Stimulated activated CD8-positive, alpha-beta memory T cell treated with anti-CD3 and anti-CD28 coated beads, Interleukin-4, amount 100 ng/mL, for 4 hours (primary cell): ENCODE data around the gene CRCP.
"Not testable (repeated sequence)": the region's sequence is repeated elsewhere in the genome, so short reads cannot be mapped to it uniquely, and the experiment has no call there.

ENCODE experiments used
- DNase-seq, 2 donors: peaks; one replicate each; pipeline ENCODE4 v3.0.0-alpha.2; 2020; ENCODE audit warnings: low read depth in 2 of 2, low spot score in 1 of 2

The CRCP gene

DNA sequence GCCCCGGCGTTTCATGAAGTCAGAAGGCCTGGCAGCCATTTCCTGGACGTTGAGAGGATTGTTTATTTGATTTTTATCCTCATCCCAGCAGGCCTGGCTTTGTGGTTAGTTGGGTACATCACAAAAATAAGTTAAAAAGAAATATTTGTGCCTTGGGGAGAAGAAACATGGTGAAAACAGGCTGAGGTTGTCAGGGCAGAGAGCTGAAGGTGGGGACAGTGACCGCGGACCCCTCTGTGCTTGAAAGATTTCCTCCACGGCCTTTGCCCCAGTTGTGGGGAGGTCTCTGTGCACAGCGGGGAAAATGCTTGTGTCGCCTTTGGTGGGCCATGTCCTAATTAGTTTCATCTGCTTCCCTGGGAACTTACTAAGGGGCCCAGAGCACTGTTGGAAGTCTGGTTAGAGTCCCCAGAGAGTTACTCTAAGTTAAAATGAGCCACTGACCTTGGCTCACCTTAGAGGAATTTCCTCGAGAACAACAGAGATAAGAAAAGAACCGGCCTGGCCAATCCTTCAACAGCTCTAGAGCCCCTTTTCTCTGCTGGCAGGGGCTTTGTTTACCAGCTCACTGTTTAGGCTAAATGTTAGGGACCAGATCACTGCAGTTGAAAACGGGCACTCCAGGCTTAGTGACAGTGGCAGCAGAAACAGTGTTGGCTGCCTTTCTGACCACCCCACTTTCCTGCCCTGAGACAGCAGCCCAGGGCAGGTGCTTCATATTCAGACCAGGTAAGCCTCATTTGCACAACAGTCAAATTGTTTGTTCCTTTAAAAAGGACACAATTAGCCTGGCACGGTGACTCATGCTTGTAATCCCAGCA is 37.9 kb downstream of the CRCP start:
- DNase-seq, result no peak

DNA sequence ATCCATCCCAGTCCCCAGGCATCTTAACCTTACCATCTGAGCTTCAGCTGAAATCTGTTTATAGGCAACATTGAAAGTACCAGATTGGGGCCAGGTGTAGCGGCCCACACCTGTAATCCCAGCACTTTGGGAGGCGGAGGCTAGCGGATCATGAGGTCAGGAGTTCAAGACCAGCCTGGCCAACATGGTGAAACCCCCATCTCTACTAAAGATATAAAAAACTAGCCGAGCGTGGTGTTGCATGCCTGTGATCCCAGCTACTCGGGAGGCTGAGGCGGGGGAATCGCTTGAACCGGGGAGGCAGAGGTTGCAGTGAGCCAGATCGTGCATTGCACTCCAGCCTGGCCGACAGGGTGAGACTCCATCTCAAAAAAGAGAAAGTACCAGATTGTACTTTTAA is 39.0 kb downstream of the CRCP start:
- no peak for DNase-seq

DNA sequence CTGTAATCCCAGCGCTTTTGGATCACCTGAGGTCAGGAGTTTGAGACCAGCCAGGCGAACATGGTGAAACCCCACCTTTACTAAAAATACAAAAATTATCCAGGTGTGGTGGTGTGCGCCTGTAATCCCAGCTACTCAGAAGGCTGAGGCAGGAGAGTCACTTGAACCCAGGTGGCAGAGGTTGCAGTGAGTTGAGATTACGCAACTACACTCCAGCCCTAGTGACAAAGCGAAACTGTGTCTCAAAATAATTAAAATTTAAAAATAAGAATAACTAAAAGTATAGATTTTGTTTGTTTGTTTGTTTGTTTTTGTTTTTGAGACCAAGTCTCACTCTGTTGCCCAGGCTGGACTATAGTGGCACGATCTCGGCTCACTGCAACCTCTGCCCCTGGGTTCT is 41.4 kb downstream of the CRCP start:
- not testable (repeated sequence) for DNase-seq

DNA sequence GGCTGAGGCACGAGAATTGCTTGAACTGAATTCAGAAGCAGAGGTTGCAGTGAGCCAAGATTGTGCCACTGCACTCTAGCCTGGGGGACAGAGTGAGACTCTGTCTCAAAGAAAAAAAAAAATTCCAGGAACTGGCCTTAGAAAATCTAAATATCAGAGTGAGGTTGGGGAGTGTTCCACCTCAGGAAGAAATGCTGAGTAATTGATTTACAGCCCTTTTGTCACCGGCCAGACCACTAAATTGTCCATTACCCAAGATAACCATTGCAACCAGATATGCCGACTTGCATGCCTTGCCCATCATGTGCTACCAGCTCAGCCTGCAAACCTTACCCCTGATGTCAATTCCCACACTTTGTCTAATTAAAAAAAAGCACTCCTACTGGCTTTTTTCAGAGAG is 42.4 kb downstream of the CRCP start:
- DNase-seq, result no peak

DNA sequence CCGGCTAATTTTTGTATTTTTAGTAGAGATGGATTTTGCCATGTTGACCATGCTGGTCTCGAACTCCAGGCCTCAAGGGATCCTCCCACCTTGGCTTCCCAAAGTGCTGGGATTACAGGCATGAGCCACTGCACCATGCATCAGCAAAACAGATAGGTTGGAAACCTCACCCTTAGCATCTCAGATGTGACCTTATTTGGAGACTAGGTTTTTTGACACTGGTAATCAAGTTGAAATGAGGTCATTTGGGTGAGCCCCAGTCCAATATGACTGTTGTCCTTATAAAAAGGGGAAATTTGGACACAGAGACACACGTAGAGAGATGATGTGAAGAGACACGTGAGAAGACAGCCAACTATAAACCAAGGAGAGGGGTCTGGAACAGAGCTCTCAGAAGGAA is 48.0 kb downstream of the CRCP start:
- no peak for DNase-seq

DNA sequence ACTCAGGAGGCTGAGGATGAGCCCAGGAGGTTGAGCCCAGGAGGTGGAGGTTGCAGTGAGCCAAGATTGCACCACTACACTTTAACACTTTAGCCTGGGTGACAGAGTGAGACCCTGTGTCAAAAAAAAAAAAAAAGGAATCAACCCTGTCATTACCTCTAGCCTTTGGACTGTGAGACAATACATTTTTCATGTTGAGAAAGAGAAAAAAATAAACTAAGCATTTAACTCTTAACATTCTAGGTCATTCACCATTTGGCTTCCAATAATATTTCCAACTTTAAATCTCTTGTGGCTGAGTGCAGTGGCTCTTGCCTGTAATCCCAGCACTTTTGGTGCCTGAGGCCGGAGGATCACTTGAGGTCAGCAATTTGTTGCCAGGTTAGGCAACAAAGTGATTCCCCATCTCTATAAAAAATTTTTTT is 48.6 kb downstream of the CRCP start:
- DNase-seq, result no peak

DNA sequence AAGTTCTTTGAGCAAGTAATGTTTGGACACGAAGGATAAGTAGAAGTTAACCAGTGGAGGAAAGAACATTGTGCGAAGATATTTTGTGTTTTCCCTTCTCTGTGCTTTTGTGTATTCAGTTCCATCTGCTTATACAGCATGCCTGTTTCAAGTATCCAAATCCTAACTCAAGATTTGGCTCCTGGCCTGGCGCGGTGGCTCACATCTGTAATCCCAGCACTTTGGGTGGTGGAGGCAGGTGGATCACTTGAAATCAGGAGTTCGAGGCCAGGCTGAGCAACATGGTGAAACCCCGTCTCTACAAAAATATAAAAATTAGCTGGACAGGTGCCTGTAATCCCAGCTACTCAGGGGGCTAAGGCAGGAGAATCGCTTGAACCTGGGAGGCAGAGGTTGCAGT is 49.7 kb downstream of the CRCP start:
- DNase-seq, result no peak

DNA sequence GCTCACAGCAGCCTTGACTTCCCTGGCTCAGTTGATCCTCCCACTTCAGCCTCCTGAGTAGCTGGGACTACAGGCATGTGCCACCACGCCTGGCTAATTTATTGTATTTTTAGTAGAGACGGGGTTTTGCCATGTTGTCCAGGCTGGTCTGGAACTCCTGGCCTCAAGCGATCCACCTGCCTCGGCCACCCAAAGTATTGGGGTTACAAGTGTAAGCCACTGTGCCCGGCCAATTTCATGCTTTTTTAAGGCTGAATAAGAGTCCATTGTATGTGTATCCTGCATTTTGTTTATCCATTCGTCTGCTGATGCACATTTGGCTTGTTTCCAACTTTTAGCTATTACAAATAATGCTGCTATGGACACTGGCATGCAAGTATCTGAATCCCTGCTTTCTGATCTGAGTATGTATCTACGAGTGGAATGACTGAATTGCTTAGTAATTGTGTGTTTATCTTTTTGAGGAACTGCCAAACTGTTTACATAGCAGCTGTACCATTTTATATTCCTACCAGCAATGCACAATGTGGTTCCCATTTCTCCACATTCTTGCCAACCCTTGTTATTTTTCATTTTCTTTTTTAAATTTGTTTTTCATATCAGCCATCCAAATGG is 53.2 kb downstream of the CRCP start:
- no peak for DNase-seq

DNA sequence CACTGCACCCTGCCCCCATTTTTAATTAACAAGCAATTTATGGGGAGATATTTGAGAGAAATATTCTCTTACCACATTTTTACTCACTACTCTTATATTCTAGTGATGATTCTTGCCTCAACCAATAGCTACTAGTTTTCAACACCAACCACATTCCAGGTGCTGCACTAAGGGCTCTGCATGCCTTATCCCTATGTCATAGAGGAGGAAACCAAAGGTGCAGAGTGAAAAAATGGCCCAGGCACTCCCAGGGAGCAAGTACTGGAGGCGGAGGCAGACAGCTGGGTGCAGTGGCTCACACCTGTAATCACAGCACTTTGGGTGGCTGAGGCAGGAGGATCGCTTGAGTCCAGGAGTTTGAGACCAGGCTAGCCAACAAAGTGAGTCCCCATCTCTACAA is 55.0 kb downstream of the CRCP start:
- DNase-seq, result no peak

DNA sequence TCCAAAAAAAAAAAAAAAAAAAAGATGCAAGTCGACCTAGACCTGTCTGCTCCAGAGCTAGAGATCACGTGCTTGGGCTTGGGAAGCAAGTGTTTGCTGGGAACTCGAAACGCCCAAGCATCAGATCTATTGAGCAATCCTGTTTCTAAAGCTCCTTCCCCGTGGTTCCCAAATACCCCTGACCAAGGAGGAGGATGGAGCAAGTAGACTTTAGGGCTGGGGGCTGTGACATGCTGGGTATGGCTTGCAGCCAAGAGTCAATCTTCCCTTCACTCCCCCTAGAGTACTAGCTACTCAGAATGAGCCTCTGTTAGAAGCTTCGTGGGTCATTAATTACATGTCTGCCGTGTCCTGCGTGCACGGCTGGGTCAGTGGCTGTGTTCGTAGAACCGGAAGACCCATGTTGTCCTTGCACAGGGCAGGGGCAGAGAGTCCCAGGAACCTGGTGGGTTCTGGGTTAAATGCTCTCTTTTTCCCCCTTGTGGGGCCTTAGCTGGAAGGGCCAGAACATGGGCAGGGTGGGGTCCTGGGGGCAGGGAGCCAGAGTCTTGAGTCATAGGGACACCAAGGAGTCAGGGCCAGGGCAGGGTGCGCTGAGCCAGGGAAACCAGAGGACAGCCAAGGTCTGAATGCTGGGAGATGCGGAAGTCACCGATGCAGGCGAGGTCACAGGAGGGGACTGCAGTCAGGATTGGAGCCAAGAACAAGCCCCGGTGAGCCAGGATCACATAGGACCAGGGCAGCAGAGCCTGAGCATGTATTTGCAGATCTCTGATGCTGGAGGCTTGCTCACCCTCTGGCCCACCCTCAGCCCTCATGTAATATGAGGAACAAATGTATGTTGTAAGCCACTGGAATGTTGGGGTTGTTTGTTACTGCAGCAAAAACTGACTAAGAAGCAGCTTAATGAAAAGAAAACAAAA is 55.9 kb downstream of the CRCP start:
- no peak for DNase-seq

DNA sequence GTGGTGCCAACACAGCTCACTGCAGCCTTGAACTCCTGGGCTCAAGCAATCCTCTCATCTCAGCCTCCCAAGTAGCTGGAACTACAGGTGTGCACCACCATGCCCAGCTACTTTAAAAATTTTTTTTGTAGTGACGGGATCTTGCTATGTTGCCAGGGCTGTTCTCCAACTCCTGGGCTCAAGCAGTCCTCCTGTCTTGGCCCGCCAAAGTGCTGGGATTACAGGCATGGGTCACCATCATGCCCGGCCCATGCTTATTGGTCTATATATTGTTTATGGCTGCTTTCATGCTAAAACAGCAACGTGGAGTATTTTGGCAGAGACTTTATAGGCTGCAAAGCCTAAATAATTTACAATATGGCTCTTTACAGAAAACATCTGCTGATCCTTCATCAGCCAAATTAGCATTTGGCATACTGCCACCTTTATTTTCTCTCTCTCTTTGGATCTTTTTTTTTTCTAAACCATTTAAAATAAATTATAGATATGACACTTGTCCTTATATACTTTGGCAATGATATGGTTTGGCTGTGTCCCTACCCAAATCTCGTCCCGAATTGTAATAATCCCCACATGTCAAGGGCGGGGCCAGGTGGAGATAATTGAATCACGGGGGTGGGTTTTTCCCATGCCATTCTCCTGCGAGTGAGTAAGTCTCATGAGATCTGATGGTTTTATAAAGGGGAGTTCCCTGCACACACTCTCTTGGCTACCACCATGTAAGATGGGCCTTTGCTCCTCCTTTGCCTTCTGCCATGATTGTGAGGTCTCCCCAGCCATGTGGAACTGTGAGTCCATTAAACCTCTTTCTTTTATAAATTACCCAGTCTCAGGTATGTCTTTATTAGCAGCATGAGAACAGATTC is 58.1 kb downstream of the CRCP start:
- DNase-seq, result not testable (repeated sequence)

DNA sequence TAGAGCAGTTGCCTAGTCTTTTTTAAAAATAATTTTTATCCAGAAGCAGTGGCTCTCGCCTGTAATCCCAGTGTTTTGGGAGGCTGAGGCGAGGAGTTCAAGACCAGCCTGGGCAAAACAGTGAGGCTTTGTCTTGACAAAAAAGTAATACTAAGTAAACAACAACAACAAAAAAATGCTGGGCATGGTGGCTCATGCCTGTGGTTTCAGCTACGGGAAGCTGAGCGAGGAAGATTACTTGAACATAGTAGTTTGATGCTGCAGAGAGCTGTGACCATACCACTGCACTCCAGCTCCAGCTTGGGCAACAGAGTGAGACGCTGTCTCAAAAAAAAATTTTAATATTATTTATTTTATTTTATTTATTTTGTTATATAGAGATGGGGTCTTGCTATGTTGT is 59.2 kb downstream of the CRCP start:
- DNase-seq, result no peak

DNA sequence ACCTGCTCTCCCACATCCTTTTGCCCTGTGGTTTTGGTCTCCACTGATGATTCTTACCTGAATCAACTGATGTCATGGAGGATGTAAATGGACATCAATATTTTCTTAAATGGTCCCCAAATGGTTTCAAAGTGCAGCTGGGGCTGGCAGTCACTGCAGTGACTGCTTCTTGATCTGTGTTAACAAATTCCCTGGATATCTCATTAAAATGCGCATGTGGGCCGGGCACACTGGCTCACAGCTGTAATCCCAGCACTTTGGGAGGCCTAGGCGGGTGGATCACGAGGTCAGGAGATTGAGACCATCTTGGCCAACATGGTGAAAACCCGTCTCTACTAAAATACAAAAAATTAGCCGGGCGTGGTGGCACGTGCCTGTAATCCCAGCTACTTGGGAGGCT is 60.4 kb downstream of the CRCP start:
- DNase-seq, result not testable (repeated sequence)

DNA sequence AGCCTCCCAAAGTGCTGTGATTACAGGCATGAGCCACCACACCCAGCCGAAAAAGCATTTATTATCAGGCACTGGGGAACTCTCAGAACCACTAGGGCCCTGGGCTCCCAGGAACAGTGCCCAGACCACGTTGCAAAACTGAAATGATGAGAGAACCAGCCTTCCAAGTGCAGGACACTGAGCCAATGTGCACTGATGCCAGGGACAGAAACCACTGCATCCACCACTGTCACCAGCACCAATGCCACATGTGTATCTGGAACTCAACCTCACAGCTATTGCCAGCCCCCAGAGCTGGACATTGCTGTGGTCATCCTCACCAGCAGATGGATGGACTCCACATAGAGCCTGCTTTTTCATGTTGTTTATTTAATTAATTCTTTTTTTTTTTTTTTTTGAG is 62.3 kb downstream of the CRCP start:
- DNase-seq, result no peak

DNA sequence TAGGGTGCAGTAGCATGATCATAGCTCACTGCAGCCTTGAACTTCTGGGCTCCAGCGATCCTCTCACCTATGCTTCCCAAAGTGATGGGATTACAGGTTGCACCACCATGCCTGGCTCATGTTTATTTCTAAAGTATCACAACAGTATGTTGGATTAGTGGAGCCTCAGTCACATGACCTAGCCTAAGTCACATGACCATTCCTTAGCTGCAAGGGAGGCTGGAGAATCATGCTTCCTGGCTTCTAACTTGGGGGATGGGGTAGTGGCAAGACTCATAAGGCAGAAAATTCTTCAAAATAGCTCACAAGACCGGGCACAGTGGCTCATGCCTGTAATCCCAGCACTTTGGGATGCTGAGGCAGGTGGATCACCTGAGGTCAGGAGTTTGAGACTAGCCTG is 63.6 kb downstream of the CRCP start:
- no peak for DNase-seq

DNA sequence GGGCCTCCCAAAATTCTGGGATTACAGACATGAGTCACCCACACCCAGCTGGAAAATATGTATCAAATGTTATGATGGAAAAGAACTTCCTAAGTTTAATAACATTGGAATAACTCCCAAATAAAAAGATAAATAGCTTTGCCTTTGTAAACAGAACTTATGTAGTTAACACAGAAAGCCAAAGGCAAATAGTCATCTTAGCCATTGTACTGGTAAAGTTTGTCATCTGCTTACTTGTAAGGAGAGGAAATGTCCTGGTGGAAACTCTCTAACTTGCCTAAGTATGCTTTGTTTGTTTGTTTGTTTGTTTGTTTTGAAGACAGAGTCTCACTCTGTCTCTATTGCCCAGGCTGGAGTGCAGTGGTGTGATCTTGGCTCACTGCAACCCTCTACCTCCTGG is 66.7 kb downstream of the CRCP start:
- DNase-seq, result no peak

DNA sequence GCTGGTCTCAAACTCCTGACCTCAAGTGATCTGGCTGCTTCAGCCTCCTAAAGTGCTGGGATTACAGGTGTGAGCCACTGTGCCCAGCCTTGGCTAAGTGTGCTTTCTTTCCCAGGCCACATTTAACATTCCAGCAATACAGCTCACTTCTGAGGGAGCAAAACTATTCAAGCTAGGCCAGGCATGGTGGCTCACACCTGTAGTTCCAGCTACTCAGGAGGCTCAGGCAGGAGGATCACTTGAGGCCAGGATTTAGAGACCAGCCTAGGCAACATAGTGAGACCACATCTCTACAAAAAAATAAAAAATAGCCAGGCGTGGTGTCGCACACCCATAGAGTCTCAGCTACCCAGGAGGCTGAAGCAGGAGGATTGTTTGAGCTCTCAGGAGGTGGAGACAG is 67.2 kb downstream of the CRCP start:
- no peak for DNase-seq

DNA sequence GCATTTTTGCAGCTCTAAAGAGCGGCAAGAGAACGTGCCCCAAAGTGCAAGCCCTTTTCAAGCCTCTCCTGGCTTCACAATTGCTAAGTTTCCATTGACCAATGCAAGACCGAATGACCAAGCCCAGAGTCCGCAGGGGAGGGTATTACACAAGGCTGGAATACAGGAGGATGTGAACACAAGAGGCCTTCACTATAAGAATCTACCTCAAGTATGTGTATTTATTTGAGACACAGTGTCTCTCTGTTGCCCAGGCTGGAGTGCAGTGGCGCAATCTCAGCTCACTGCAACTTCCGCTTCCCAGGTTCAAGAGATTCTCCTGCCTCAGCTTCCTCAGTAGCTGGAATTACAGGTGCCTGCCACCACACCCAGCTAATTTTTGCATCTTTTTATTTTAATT is 68.3 kb downstream of the CRCP start:
- no peak for DNase-seq

DNA sequence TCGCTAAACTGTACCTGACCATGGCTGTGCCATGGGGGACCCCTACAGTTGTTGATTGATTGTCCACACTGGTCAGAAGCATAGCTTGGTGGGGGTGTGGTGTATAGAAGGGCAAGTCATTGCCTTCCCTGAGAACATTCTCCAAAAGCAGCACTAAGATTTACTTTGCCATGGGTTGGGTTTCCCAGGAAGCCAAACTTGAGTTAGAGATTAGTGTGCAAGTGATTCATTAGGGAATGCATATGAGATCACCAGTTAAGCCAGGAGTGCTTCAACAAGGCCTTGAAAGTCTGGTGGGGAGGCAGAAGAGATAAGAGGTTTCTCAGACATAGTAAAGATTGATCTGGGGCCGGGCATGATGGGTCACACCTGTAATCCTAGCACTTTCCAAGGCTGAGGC is 69.1 kb downstream of the CRCP start:
- DNase-seq, result no peak

DNA sequence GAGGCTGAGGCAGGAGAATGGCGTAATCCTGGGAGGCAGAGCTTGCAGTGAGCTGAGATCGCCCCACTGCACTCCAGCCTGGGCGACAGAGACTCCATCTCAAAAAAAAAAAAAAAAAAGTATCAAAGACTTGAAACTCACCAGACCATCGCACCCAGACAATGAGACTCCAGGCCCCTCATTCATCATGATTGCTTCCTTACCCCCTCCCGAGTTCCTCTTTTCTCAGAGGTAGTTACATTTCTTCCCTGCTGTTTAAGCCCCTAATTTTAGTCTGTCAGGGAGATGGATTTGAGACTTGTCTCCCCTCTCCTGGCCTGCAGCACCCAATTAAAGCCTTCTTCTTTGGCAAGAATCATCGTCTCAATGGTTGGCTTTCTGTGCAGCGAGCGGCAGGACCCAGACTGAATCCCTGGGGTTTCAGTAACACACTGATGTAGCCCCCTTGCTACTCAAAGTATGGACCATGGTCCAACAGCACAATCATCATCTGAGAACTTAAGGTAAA is 71.1 kb downstream of the CRCP start:
- DNase-seq, result no peak

DNA sequence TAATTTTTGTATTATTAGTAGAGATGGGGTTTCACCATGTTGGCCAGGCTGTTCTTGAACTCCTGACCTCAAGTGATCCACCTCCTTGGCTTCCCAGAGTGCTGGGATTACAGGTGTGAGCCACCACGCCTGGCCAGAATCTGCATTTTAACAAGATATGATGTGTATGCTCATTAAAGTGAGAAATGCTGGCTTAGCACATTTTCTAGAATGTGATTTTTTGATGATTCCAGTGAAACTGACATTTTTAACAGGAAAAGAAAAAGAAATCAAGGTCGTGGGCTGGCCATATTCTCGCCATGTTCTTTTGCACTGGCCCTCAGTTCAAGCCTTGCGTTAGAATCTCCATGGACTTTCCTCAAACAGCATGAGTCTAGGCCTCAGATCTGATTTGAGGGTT is 72.3 kb downstream of the CRCP start:
- no peak for DNase-seq
